Fibroblast of skin of right quadriceps (primary cell): ENCODE data around the gene RAB3IL1.

Experiments
- DNase-seq: peaks from one replicate; pipeline ENCODE4 v3.0.0-alpha.2; 2013

RAB3IL1 gene

DNA sequence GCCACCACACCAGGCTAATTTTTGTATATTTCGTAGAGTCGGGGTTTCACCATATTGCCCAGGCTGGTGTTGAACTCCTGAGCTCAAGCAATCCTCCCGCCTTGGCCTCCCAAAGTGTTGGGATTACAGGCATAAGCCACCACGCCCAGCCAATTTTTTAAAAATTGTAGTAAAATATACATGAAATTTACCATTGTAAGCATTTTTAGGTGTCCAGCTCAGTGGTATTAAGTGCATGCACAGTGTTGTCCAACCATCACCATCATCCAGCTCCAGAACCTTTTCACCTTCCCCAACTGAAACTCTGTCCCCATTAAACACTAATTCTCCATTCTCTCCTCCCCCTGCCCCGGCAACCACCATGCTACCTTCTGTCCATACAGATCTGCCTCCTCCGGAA is 34.5 kb downstream of the RAB3IL1 start:
- DNase-seq: no peak

DNA sequence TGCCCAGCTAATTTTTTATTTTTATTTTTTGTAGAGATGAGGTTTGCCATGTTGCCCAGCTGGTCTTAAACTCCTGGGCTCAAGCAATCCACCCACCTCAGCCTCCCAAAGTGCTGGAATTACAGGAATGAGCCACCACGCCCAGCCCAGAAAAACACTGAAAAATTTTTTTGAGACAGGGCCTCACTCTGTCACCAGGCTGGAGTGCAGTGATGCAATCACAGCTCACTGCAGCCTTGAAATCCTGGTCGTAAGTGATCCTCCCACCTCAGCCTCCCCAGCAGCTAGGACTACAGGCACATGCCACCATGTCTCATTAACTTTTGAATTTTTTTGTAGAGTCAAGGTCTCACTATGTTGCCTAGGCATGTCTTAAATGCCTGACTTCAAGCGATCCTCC is 35.1 kb downstream of the RAB3IL1 start:
- DNase-seq: peak; percentile 17

DNA sequence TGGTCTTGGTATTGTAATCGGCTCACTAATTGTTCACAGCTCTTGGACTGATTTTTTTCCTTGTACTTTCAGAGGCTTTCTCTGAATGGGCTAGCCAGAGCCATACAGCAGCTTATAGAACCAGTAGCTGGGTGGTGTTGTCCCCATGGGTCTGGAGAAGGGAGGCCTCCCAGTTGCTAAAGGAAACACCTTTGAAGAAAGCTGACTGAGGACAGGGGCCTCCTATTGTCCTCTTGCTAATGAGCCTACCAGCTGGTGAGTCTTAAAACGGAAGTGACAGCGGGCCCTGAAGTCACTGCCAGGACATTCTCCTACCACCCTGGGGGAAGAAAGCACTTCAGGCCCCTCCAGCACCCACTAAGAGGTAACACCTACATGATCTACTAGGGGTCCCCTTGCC is 36.0 kb downstream of the RAB3IL1 start:
- DNase-seq: no peak

DNA sequence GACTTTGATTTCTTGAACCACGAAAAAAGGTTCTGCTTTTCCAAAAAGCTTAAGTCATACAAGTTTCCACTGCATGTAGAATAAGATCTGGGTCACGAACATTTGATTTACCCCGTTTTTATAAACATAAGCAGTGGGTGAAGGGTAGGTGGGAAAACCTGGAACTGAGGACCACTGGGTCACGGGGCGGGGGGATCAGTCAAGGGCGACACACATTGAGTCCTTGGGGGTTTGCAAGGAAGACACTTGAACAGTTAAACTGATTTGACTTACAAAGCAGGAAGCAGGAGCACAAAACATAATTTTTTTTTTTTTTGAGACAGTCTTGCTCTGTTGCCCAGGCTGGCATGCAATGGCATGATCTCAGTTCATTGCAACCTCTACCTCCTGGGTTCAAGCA is 36.9 kb downstream of the RAB3IL1 start:
- no peak for DNase-seq

DNA sequence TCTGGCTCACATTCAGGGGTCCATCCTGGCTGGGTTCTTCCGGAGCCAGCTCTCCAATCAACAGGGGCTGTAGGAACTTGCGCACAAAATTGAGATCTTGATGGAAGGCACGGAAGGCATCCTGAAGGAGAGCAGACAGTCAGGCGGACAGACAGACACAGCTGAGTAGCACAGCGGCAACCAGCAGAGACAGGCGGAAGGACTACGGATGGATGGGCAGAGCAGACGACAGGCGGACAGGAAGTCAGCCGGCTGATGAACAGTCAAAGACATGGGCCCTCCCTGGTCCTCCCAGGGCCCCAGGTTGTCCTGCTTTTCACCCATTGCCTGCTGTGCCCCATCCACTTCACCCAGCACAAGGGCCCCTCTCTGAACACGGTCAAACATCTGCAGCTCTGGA is 37.3 kb downstream of the RAB3IL1 start:
- DNase-seq: no peak

DNA sequence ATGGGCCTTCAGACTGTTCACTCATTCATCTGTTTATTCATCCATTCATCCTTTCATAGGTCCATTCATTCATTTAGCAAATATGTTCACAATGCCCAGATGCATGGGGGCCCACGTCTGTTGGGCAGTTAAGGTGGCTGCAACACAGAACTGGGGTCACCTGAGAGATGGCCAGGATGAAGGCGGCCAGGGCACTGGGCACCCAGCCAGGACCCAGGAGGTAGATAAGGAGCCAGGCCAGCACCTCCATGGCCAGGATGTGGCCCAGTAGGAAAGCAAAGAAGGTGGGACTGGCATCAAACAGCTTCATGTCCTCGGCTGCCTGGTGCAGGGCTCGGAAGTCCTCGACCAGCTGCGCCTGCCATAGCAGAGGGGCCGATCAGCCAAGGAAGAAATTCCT is 38.2 kb downstream of the RAB3IL1 start:
- DNase-seq: no peak

DNA sequence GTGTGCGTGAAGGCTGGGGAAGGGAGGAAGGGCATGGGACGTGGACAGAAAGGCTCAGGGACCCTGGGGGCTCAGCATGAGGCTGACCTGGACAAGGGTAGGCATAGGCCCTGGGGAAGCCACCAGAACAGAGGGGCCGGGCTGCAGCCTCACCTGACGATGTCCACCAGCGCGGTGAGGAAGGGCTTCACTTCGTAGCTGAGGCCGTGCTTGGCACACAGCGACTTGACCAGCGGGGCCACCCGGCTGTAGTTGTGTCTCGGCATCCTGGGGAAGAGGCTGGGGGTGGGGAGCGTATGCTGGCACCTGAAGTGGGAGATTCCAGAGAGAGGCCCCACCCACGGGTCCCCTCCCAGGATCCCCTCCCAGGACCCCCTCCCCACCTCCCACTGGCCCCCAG is 41.7 kb downstream of the RAB3IL1 start:
- no peak for DNase-seq

DNA sequence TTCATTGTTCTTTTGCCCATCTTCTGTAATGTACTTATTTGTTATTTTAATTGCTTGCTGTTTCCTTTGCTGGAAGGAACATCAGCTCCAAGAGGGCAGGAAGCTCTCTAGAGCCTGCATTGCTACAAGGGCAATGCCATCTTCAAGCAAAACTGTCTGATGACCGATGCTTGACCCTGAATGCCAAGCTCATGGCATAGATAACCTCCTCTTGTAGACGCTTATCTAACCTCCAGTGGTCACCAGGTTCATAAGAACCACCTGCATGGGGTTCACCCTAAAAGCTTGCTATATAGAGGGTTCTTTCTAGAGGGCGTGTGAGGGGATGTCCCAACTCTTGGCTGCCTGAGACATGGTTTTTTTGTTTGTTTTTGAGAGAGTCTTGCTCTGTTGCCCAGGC is 42.5 kb downstream of the RAB3IL1 start:
- DNase-seq: no peak

DNA sequence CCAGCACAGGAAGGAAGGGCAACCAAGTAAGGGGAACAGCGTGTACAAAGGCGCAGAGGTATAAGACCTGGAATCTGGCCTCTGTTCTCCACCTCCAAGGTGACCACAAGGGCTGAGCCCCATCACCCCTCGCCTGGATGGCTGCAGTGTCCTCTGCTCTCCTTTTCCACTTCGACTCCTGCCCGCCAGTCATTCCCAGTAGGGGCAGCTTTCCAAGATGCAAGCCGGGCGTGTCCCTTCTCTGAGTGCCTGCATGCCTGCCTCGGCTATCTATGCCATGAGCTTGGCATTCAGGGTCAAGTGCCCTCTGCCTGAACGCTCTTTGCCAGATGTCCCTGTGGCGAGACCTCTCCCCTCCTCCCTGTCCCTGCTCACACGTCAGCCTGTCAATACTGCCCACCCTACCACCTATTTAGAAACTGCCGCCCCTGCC is 43.0 kb downstream of the RAB3IL1 start:
- DNase-seq: no peak

DNA sequence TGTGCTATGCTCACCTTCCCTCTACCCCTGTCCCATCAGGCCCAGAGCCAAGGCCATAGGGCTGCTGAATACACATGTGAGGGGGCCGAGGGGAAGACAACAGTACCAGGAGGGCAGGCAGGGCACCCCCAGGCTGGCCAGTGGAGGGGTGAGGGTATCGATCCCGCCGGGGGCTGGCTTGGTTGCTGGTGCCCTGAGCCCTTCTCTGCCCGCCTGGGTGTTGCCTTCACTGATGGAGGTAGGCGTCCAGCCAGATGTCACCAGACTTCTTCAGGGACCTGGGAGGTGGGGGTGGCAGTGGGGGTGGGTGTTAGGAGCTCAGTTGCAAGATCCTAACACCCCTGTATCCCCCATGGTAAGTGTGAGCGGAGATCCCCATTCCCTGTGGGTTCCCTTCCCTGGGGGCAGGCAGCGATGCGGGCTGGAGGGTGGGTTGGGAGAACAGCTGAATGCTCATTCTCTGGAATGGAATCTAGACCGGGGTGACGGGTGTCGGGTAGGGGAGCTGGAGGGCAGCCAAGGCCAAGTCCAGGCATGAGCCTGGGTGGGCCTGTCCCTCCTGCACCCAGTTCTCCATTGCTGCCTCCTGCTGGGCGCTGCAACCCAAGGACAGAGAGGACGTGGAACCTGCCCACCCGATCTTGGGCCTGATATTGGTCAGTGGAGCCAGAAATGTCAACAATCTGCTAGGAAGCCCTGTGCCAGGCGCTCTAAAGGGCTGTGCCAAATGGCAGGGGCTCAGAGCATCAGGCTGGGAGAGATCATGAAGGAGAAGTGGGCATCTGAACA is 43.6 kb downstream of the RAB3IL1 start:
- no peak for DNase-seq

DNA sequence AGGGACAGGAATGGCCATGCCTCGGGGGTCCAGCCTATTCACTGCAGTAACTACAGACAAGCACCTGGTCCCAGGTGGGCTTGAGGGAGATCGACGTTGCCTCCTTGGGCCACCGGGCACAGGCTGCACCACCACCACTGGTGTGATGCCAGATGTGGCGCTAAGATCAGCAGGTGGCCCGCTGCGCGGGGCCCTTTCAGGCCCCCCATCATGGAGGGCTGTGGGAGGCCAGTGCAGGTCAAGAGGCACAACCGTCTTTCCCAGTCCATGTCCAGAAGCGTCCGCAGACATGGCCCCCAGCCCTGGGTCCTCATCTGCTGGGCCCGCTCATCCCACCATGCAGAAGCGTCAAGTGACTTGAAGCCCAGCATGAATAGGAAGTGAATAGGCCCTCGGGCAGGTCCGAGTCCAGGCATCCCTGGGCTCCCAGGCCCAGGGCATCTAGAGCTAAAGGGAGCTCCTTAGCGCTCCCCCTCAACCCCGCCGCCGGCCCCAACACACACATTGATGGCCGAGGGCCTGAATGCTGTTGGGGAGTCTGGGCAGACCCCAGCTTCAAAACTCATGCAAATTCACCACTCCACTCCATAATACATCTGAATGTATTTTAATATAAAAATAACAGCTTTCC is 44.3 kb downstream of the RAB3IL1 start:
- DNase-seq: no peak

DNA sequence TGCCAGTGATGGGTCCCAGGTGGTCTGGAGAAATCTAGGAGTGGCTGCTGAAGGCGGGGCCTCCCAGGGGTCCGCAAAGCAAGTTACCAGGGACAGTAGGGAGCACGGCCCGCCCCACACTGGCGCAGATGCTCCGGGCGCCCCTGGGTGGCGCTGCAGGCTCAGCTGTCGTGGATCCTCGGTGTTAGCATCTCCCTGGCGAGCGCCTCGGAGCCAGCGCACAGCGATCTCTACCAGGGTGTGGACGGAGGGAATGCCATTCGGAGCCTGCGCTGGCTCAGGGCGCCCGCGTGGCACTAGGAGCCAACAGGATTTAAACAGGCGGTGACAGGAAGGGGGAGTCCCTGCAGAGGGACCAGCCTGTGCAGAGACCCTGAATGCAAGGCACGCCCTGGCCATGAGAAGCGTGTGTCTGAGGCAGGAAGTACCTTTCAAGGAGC is 46.2 kb downstream of the RAB3IL1 start:
- DNase-seq: peak; percentile 74

DNA sequence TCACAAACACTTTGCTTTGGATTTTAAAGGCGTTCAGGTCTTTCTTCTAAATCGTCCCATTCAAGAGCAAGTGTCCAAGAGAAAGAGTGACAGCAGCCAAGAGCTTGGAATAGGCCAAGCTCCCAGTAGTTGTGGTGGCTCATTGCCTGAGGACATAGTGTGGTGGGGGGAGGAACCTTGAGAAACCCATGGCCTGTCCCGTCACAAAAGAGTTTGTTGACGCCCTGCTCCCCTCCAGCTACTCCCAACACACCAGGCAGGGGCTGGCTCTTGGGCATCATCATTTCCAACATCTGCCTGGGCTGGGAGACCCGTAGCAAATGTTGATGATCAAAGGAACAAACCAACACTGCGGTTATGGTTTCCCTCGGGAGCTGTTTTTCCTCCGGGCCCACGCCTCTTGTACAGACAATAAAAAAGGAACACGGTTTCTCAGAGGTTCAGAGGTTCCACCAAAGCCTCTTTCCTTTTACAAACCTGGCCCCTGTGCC is 46.8 kb downstream of the RAB3IL1 start:
- DNase-seq: peak; percentile 39

DNA sequence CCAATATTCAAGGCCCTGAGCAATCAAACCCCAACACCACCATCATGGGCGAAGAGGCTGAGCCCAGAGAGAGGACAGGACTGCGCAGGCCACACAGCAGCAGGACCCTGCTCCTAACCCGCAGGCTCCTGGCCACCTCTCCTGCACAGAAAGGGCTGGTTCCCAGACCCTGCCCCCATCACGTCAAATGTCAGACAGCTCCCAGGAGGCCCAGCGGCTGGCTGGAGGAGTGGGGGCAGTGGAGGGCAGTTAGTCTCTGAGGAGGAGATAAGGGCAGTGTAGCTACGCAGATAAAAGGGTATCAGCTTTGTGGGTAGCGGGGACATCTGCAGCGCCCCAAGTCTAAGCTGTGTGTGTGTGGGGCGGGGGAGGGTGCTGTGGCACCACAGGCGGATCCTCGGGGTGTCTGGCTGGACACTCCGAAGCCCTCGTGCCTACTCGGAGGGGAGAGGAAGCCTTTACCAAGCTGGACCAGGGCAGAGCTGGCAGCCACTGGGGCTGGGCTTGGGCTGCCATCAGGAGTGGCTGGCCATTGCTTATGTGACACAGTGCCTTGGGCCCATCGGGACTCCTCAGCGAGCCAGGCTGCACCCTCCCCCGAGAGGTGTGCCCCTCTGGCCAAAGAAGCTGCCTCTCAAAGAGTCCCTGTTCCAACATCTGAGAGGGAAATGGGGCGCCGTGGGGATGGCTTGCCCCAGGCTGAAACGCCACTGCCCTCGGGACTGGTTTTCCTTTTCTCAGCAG is 47.5 kb downstream of the RAB3IL1 start:
- no peak for DNase-seq

DNA sequence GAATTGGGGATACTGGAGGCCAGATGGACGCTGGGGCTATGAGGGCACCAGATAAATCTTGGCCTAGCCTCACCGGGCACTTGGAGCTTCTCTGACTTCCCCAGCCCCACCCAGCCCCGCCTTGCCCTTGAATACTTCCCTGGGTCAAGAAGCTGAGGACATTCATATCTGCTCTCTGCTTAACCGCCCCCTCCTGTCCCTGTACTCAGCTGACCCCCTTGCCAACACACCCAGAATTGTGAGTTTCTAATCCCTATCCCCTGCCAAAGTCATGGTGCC is 48.0 kb downstream of the RAB3IL1 start:
- no peak for DNase-seq

DNA sequence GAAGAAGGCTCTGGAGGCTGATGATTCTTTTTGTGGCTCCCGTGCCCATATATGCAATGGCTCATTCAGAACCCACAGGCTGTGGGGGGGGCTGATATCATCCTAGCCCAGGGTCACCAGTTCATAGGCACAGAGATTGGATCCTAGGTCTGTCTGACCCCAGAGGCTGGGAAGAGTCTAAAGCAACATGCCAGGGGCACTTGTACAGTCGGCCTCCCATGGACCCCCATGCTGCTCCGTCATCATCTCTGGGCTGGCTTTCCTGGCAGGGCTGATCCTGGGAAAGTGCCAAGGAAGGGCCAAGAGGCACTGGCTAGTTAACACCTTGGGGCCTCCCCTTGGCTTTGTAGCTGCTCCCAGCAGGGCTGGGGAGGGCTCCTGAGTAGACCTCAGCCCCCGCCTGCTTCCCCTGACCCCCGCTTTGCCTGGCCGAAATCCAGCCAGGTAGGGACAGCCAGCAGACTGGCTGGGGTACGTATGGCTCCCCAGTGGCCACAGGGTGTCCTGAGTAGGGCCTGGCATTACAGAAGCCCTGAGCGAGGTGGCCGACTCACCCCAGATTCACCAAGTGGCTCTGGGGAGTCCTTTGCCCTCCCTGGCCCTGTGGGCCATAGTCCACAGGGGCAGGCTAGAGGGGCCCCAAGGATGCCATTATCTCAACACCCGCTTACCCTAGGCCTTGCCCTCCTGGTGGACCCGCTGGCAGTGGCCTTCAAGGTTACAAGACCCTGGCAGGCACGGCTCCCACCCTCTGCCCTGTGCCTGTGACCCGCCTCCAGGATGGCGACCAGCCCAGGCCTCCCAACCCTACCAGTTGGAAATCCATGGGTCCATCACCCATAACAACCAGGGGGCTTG is 48.6 kb downstream of the RAB3IL1 start:
- DNase-seq: no peak

DNA sequence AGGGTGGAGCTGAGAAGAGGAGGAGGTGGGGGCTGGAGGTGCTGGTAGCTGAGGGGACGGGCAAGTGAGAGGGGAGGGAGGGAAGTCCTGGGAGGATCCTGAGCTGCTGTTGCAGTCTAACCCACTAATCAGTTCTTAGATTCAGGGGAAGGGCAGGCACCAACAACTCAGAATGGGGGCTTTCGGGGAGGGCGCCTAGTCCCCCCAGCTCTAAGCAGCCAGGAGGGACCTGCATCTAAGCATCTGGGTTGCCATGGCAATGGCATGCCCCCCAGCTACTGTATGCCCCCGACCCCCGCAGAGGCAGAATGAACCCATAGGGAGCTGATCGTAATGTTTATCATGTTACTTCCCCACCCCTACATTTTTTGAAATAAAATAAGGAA is 50.4 kb downstream of the RAB3IL1 start:
- no peak for DNase-seq

DNA sequence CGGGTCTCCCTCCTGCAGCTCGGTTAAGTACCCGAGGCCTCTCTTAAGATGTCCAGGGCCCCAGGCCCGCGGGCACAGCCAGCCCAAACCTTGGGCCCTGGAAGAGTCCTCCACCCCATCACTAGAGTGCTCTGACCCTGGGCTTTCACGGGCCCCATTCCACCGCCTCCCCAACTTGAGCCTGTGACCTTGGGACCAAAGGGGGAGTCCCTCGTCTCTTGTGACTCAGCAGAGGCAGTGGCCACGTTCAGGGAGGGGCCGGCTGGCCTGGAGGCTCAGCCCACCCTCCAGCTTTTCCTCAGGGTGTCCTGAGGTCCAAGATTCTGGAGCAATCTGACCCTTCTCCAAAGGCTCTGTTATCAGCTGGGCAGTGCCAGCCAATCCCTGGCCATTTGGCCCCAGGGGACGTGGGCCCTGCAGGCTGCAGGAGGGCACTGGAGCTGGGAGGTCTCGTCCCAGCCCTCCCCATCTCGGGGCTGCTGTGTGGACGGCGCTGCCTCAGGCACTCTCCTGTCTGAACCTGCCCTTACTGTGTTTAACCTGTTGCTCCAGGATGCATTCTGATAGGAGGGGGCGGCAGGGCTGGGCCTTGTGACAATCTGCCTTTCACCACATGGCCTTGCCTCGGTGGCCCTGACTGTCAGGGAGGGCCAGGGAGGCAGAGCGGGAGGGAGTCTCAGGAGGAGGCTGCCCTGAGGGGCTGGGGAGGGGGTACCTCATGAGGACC is 51.0 kb downstream of the RAB3IL1 start:
- no peak for DNase-seq

DNA sequence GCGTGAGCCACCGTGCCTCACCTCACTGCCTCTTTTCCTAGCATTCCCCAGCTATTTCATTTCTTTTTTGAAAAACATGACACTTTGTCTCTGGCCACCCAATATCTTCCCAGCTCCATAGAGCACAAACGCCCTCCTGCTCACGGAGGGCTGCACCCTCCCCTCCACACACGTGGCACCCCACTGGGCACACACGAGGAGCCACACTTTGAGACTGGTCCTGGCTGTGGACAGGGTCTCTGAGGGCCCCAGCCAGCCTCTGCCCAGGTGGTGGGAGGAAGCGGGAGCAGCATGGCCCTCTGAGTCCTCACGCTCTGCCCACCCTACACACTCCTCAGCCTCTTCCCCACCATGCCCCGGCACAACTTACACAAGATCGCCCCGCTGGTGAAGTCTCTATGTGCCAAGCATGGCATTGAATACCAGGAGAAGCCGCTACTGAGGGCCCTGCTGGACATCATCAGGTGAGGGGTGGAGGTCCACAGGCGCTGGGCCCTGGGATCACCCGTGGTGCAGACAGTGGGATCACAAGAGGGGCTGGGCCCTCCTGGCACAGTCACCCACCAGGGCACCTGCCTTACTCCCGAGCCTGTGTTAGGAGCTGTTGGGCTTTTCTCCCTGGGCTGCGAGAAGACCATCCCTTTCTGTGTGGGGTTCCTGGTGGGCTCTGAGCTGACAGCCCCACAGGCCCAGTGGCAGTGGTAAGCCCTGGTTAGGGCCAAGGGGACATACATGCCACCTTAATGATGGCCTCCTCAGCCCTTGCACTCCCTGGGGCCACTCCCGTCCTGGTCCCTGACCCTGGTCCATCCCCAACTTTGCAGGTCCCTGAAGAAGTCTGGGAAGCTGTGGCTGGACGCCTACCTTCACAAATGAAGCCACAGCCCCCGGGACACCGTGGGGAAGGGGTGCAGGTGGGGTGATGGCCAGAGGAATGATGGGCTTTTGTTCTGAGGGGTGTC is 52.3 kb downstream of the RAB3IL1 start:
- DNase-seq: no peak

DNA sequence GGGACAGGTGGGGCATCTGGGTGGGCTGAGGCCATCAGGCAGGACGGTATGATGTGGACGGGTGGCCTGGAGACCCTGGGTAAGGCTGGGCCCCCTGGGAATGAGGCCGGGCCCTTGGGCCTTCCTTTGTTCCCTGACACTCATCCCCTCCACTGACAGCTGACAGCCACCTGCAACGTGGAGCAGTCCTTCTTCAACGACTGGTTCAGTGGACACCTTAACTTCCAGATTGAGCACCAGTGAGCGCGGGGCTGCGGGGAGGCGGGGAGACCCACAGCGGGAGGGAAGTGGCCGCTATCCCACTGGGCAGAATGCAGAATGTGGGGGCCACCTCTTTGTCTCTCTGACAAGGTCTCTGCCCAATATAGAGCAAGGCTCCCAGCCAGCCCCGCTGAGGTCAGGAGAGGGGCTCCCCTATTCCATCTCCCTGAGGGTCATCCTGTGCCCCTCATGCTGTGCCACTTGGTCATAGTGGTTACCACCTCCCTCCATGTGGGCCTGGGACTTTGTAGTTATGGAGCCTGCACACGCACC is 53.8 kb downstream of the RAB3IL1 start:
- DNase-seq: no peak
